Measurements from ENCODE around the gene EGFL6. TPM values are rescaled to one million over a fixed set of nuclear protein-coding genes. Genes with fewer than 3 reads are reported as not detected.
A peak's percentile ranks its signal among the peaks of the same experiment; 100 is the strongest.

The EGFL6 gene
- total and polyA plus RNA-seq, 2 of the 13 experiments (the other 11 are each of a cell fraction or from before 2014, with no cell fraction given): not detected

DNA sequence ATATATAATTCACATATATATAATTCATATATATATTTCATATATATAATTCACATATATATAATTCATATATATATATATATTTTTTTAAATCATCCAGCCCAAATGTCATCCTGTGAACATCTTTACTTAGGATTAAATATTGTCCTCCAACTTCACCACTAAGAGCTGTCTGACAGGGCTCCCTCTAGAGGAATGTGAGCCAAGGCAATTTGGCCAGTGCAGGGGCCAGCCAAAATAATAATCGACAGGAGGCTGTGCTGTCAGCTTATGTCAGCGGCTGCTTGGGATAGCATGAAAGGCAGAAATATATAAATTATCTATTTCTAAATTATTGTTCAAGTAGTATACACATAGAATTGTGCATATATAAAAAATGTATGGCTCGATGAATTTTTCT is 29.5 kb downstream of the EGFL6 start:
- 0% methylated on average over 2 of the region's 3 CpGs for WGBS (ENCODE audit: low lambda C conversion rate)
- FAIRE-seq: no peak
- no peaks in the 10 kb centered on the region for H3K79me2 ChIP-seq (ENCODE audit: insufficient read depth, low read length)
- no peak for DNase-seq (ENCODE audit: low spot score)
- POLR2A ChIA-PET: no interaction called here
- H4K20me1 ChIP-seq (ENCODE audit: insufficient read depth, low read length): no peaks in the 10 kb centered on the region
- no peaks in the 10 kb centered on the region for H3K9me3 ChIP-seq (ENCODE audit: low read length)
- H3K4me2 ChIP-seq (ENCODE audit: low read depth, low read length): no peak overlapping the region
- in situ Hi-C loops (cut with HindIII; ENCODE audit: extremely low pct_ligation_motif_present, low pct_unique_long_range_greater_than_20kb) (no loop called here), intact Hi-C loops (cut with micrococcal nuclease; ENCODE audit: unreplicated experiment) (no loop called here)
- no peaks in the 10 kb centered on the region for H3K36me3 ChIP-seq (replicated peaks in 1 of 2; ENCODE audit: control insufficient read depth in 1 of 2, insufficient read depth in 2 of 2, low read length in 2 of 2)
- H3K4me3 ChIP-seq (replicated peaks in 1 of 3; ENCODE audit: insufficient read depth in 1 of 3, low read depth in 2 of 3, low read length in 3 of 3): no peak overlapping the region
- H2AFZ ChIP-seq (ENCODE audit: low read length): no peak overlapping the region
- CTCF ChIA-PET (ENCODE audit: low intra/inter-chr PET ratio, low total read pairs): no interaction called here
- peak; percentile 51; the same call in 1 of the 3 replicates for ATAC-seq
- no peaks in the 10 kb centered on the region for H3K27me3 ChIP-seq (ENCODE audit: control insufficient read depth in 1 of 2, insufficient read depth in 2 of 2, low read length in 2 of 2)
- H3K9ac ChIP-seq (ENCODE audit: insufficient read depth, low read depth, low read length): no peak overlapping the region
- H3K27ac ChIP-seq (ENCODE audit: extremely low read length, insufficient read depth, low read length): no peak overlapping the region
- BruUV-seq (replicated peaks): no TSS peak
- H3K4me1 ChIP-seq (ENCODE audit: insufficient read depth, low read length): no peaks in the 10 kb centered on the region
- TF ChIP-seq ZNF451 (CRISPR knock-in tag; IDR thresholded peaks at IDR 0.05): no peak
- TF ChIP-seq, protein P1, sequence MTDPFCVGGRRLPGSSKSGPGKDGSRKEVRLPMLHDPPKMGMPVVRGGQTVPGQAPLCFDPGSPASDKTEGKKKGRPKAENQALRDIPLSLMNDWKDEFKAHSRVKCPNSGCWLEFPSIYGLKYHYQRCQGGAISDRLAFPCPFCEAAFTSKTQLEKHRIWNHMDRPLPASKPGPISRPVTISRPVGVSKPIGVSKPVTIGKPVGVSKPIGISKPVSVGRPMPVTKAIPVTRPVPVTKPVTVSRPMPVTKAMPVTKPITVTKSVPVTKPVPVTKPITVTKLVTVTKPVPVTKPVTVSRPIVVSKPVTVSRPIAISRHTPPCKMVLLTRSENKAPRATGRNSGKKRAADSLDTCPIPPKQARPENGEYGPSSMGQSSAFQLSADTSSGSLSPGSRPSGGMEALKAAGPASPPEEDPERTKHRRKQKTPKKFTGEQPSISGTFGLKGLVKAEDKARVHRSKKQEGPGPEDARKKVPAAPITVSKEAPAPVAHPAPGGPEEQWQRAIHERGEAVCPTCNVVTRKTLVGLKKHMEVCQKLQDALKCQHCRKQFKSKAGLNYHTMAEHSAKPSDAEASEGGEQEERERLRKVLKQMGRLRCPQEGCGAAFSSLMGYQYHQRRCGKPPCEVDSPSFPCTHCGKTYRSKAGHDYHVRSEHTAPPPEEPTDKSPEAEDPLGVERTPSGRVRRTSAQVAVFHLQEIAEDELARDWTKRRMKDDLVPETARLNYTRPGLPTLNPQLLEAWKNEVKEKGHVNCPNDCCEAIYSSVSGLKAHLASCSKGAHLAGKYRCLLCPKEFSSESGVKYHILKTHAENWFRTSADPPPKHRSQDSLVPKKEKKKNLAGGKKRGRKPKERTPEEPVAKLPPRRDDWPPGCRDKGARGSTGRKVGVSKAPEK (CRISPR knock-in tag; IDR thresholded peaks at IDR 0.05; ENCODE audit: borderline replicate concordance): no peak
- no peak for TF ChIP-seq ZNF562 (CRISPR knock-in tag; IDR thresholded peaks at IDR 0.05; ENCODE audit: borderline replicate concordance)
- TF ChIP-seq TCF7 (IDR thresholded peaks at IDR 0.05; ENCODE audit: low read depth): no peak
- no peak for TF ChIP-seq NR2F2 (IDR thresholded peaks at IDR 0.05; ENCODE audit: borderline replicate concordance, low read depth)
- no peak for TF ChIP-seq MXD4 (CRISPR knock-in tag; IDR thresholded peaks at IDR 0.05)
- TF ChIP-seq MEIS1 (CRISPR knock-in tag; IDR thresholded peaks at IDR 0.05; ENCODE audit: borderline replicate concordance): no peak
- TF ChIP-seq ZNF75D (CRISPR knock-in tag; IDR thresholded peaks at IDR 0.05; ENCODE audit: borderline replicate concordance): no peak
- TF ChIP-seq, protein P2, sequence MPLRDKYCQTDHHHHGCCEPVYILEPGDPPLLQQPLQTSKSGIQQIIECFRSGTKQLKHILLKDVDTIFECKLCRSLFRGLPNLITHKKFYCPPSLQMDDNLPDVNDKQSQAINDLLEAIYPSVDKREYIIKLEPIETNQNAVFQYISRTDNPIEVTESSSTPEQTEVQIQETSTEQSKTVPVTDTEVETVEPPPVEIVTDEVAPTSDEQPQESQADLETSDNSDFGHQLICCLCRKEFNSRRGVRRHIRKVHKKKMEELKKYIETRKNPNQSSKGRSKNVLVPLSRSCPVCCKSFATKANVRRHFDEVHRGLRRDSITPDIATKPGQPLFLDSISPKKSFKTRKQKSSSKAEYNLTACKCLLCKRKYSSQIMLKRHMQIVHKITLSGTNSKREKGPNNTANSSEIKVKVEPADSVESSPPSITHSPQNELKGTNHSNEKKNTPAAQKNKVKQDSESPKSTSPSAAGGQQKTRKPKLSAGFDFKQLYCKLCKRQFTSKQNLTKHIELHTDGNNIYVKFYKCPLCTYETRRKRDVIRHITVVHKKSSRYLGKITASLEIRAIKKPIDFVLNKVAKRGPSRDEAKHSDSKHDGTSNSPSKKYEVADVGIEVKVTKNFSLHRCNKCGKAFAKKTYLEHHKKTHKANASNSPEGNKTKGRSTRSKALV (CRISPR knock-in tag; IDR thresholded peaks at IDR 0.05): no peak
- TF ChIP-seq, protein P3, sequence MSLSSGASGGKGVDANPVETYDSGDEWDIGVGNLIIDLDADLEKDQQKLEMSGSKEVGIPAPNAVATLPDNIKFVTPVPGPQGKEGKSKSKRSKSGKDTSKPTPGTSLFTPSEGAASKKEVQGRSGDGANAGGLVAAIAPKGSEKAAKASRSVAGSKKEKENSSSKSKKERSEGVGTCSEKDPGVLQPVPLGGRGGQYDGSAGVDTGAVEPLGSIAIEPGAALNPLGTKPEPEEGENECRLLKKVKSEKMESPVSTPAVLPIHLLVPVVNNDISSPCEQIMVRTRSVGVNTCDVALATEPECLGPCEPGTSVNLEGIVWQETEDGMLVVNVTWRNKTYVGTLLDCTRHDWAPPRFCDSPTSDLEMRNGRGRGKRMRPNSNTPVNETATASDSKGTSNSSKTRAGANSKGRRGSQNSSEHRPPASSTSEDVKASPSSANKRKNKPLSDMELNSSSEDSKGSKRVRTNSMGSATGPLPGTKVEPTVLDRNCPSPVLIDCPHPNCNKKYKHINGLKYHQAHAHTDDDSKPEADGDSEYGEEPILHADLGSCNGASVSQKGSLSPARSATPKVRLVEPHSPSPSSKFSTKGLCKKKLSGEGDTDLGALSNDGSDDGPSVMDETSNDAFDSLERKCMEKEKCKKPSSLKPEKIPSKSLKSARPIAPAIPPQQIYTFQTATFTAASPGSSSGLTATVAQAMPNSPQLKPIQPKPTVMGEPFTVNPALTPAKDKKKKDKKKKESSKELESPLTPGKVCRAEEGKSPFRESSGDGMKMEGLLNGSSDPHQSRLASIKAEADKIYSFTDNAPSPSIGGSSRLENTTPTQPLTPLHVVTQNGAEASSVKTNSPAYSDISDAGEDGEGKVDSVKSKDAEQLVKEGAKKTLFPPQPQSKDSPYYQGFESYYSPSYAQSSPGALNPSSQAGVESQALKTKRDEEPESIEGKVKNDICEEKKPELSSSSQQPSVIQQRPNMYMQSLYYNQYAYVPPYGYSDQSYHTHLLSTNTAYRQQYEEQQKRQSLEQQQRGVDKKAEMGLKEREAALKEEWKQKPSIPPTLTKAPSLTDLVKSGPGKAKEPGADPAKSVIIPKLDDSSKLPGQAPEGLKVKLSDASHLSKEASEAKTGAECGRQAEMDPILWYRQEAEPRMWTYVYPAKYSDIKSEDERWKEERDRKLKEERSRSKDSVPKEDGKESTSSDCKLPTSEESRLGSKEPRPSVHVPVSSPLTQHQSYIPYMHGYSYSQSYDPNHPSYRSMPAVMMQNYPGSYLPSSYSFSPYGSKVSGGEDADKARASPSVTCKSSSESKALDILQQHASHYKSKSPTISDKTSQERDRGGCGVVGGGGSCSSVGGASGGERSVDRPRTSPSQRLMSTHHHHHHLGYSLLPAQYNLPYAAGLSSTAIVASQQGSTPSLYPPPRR (CRISPR knock-in tag; IDR thresholded peaks at IDR 0.05; ENCODE audit: borderline replicate concordance): no peak
- TF ChIP-seq, protein P4, sequence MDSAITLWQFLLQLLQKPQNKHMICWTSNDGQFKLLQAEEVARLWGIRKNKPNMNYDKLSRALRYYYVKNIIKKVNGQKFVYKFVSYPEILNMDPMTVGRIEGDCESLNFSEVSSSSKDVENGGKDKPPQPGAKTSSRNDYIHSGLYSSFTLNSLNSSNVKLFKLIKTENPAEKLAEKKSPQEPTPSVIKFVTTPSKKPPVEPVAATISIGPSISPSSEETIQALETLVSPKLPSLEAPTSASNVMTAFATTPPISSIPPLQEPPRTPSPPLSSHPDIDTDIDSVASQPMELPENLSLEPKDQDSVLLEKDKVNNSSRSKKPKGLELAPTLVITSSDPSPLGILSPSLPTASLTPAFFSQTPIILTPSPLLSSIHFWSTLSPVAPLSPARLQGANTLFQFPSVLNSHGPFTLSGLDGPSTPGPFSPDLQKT (CRISPR knock-in tag; IDR thresholded peaks at IDR 0.05; ENCODE audit: borderline replicate concordance): no peak
- TF ChIP-seq ZIK1 (CRISPR knock-in tag; IDR thresholded peaks at IDR 0.05; ENCODE audit: borderline replicate concordance, low read depth): no peak
